Uterus (tissue), 2 donors: ENCODE results near the gene DPP9.

Experiments used
- POLR2A ChIP-seq, 2 donors: fragments of 450-650 bp; IDR thresholded peaks; one replicate each; pipeline ENCODE4 v1.6.1; 2016; ENCODE audit warnings: antibody characterized with exemption in 2 of 2, mild to moderate bottlenecking in 1 of 2, moderate library complexity in 1 of 2
- TF ChIP-seq, protein P1 (sequence below), 4 experiments: fragments of 200-600 bp in 2 of 4; fragments of 450-650 bp in 2 of 4; sonication (generic) in 2 of 4; IDR thresholded peaks; one replicate each; pipeline ENCODE4 v1.5.1; 2016 to 2019; ENCODE audit warnings: antibody characterized with exemption in 4 of 4, mild to moderate bottlenecking in 2 of 4, moderate library complexity in 1 of 4

GRCh38 chr19:4654437-4655361 is 68.9 kb downstream of the DPP9 start:
- TF ChIP-seq, protein P1, sequence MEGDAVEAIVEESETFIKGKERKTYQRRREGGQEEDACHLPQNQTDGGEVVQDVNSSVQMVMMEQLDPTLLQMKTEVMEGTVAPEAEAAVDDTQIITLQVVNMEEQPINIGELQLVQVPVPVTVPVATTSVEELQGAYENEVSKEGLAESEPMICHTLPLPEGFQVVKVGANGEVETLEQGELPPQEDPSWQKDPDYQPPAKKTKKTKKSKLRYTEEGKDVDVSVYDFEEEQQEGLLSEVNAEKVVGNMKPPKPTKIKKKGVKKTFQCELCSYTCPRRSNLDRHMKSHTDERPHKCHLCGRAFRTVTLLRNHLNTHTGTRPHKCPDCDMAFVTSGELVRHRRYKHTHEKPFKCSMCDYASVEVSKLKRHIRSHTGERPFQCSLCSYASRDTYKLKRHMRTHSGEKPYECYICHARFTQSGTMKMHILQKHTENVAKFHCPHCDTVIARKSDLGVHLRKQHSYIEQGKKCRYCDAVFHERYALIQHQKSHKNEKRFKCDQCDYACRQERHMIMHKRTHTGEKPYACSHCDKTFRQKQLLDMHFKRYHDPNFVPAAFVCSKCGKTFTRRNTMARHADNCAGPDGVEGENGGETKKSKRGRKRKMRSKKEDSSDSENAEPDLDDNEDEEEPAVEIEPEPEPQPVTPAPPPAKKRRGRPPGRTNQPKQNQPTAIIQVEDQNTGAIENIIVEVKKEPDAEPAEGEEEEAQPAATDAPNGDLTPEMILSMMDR (IDR thresholded peaks at IDR 0.05): no peak
- no peak for TF ChIP-seq POLR2A (IDR thresholded peaks at IDR 0.05)
